Activated T-cell treated with anti-CD3 and anti-CD28 coated beads, Interleukin-2, amount 50 U/mL, for 24 hours (primary cell): ENCODE results near the gene CRACDL.

Source experiments
- DNase-seq: peaks from one replicate; pipeline ENCODE4 v3.0.0-alpha.2; 2020
- H3K27ac Mint-ChIP-seq: 2 replicates; pipeline ENCODE4 v1.8.0; 2020; ENCODE audit warnings: mild to moderate bottlenecking, mixed read lengths
- H3K27me3 Mint-ChIP-seq: 2 replicates; pipeline ENCODE4 v1.8.0; 2020; ENCODE audit warnings: mixed read lengths
- H3K36me3 Mint-ChIP-seq: 2 replicates; pipeline ENCODE4 v1.8.0; 2020; ENCODE audit warnings: low read depth, mixed read lengths
- H3K4me1 Mint-ChIP-seq: 2 replicates; pipeline ENCODE4 v1.8.0; 2020; ENCODE audit warnings: low read depth, mixed read lengths
- H3K4me3 Mint-ChIP-seq: 2 replicates; pipeline ENCODE4 v1.8.0; 2020; ENCODE audit warnings: mild to moderate bottlenecking, moderate library complexity, mixed read lengths
- H3K9me3 Mint-ChIP-seq: 2 replicates; pipeline ENCODE4 v1.8.0; 2020; ENCODE audit warnings: mixed read lengths

CRACDL gene

DNA sequence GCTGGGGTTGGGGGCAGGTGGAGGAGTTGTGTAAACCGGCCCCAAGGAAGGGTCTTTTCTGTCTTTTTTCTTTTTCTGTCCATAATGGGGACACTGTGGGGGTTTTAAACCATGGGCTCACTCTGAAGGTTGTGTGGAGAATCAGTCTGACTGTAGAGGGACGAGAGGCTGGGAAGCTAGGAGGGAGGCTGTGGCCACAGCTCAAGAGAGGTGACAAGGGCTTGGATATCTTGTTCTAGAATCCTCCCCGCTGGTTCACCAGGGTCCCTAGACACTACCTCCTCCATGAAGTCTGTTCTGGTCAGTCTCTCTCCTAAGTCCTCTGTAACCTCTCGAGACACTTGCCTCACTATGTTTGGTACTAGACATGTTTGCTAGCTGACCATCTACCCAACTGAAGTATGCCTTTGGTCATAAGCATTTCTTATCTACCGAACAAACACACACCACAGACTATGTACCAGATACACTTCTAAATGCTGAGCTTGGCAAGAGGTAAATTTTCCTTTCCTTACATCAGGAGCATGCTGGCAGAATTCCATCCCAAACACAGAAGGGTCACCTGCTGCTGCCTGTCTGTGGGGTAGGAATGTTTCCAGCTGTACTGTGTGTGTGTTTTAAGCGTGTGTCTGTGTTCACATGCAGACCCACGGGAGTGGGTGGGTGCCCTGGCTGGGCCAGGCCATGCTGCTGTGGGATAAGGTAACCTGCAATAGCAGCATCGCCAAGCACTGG, 135.5 kb downstream of the CRACDL start:
- Mint-ChIP-seq H3K4me1 (peaks cover 4% of the 10 kb centered on the region), H3K9me3 (no peaks in the 10 kb centered on the region), H3K27me3 (no peaks in the 10 kb centered on the region), H3K4me3 (no peak overlapping the region), H3K27ac (no peak overlapping the region), H3K36me3 (no peaks in the 10 kb centered on the region)
- no peak for DNase-seq

DNA sequence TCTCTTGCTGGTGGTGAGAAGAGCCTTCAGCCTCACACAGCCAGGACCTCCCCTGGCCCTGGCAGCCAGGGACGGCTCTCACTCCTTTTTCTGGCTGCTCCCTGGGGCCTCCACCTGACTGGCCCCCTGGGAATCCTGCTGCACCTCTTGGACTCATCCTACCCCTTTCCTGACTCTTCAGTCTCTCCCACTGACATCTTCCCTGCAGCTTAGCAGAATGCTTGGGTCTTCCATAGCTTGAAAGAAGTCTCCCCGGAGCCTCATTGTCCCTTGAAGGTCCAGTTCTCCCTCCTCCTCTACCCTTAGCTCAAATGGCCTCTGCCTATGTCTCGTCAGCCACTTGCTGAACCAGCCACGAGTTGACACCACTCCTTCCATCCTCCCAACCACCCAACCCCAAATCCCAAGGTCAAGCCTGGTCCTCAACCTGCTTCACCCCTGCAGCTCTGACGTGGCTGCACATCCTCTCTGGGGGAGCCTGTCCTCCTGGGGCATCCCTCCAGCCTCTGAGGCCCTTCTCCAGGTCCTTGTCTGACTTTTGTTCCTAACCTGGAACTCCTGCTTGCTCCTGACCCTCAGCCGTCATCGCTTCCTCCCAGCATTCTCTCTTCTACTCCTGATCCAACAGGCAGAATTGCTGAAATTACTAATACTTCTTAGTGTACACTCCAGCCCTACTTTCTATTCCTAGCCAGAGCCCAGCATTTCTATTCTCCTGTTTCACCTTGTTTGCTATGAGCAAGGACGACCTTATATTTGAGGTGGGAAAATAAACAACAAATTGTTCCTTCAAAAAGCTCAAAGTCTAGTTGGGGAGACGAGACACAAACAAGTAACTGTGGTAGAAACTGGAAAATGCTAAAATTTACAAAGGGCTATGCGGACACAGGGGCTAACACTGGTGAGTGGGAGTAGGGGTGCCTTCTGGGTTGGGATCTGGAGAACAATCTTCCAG, 136.4 kb downstream of the CRACDL start:
- peaks cover 4% of the 10 kb centered on the region for H3K4me1 Mint-ChIP-seq
- H3K27me3 Mint-ChIP-seq, result no peaks in the 10 kb centered on the region
- no peaks in the 10 kb centered on the region for H3K9me3 Mint-ChIP-seq
- no peak overlapping the region for H3K27ac Mint-ChIP-seq
- no peak for DNase-seq
- no peaks in the 10 kb centered on the region for H3K36me3 Mint-ChIP-seq
- H3K4me3 Mint-ChIP-seq, result no peak overlapping the region

DNA sequence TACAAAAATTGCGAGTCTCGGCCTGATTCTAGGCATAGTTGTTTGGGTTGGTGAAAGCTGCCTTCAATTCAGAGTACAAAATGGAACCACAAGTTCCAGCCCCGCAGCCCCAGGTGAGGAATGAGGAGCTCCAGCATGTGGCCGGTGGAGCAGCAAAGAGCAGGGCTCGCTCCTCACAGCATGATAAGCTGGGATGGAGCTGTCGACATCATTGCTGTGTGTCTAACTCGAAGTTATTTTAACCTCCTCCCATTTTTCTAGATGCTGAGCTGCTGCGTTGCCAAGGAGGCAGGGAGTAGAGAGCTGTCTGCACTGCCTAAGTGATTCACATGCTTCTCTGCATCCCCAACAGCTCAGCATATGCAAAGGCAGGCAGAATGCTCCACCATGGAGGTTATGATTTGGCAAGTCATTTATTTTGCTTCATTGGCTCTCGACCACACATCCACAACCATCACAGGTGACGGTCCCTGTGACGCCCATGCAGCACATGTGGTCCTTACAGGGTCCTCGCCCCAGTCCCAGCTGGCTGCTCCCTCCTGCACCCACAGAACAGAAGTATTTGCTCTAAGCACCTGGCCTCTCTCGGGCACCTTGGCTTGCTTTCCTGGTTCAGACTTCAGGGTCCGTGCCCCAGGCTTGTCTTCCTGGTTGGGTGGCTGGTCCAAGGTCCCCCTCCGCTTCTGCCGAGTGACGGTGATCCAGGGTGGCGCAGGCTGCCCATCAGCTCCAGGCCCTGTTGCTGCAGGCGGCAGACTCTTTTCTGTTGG, 139.1 kb downstream of the CRACDL start:
- no peaks in the 10 kb centered on the region for H3K9me3 Mint-ChIP-seq
- DNase-seq, result no peak
- H3K4me3 Mint-ChIP-seq, result no peak overlapping the region
- H3K36me3 Mint-ChIP-seq, result no peaks in the 10 kb centered on the region
- H3K4me1 Mint-ChIP-seq, result peaks cover 4% of the 10 kb centered on the region
- H3K27me3 Mint-ChIP-seq, result no peaks in the 10 kb centered on the region
- no peak overlapping the region for H3K27ac Mint-ChIP-seq

DNA sequence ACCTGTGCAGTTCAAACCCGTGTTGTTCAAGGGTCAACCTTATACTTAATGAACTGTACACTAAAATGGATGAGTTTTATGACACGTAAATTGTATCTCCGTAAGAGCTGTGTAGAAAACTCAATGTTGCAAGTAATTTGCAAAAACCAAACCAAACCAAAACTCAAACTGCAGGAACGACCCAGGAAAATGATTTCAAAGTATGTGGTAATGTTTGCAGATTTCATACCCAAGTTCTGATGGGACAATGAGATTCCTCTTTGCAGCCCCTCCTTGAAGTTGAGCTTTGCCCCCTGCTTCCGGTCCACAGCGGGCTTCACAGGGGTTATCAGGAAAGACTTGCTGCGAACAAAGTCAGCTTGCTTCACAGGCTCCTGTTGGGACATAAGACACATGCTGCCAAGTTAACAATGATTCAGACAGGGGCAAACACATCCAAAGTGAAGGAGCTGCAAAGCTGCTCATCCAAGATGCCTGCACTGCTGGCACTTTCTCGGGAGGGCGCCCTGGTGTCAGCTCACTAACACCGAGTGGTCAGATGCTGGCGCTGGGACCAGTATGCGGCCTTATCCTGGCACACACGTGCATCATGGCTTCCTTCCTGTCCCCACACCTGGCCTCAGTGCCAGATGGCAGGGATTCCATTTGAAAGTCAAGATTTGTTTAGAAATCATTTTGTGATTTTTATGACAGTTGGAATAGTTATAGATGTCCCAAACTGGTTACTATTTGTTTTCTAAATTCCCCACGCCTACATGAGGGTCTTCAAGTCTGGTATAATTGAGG, 139.9 kb downstream of the CRACDL start:
- no peaks in the 10 kb centered on the region for H3K36me3 Mint-ChIP-seq
- H3K27me3 Mint-ChIP-seq, result no peaks in the 10 kb centered on the region

DNA sequence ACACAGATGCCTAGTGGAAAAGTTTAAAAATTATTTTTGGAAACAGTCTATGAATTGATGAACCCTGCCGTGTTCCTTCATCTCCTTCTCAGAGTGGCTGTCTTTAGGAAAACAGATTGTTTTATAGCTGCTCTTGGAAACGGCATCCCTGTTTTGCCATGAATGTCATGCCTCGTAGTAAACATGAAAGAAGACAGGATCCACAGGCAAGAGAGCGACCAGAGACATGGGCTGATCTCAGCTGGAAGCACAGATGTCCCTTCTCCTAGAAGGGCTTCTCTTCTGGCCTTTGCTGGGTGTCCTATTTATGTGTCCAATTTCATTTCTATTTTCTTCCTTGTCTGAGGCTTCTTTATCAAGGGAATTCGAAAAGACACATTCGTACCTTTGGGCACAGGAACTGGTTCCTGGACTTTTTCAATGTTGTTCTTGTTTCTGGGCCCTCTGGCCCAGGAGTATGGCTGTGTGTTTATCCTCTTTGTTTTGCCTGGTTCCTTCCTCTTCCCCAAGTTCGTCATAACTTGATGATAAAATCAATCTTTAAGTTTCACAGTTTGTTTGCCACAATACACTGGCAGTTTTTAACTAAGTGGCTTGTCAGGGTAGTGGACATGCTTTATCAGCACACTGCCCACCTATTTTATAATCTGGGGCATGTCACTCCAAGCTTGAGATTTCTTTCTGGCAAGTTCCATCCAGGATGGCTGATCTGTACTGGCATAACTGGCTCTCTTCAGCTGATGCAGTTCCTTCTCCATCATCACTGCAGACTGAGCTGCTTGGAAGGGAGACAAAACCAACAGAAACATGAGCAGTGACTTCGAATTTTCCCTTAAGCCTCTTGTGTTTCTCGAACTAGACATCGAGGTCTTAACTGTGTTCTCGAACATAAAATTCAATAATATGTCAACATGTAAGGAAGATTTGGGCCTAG, 141.9 kb downstream of the CRACDL start:
- Mint-ChIP-seq H3K27ac (no peak overlapping the region), H3K27me3 (no peaks in the 10 kb centered on the region), H3K9me3 (no peaks in the 10 kb centered on the region), H3K4me1 (no peaks in the 10 kb centered on the region), H3K36me3 (no peaks in the 10 kb centered on the region), H3K4me3 (no peak overlapping the region)
- no peak for DNase-seq

More for the DNA sequence above, 139.9 kb downstream of the CRACDL start:
- Mint-ChIP-seq H3K9me3 (no peaks in the 10 kb centered on the region), H3K4me3 (no peak overlapping the region), H3K27ac (no peak overlapping the region), H3K4me1 (no peaks in the 10 kb centered on the region)
- DNase-seq, result no peak

DNA sequence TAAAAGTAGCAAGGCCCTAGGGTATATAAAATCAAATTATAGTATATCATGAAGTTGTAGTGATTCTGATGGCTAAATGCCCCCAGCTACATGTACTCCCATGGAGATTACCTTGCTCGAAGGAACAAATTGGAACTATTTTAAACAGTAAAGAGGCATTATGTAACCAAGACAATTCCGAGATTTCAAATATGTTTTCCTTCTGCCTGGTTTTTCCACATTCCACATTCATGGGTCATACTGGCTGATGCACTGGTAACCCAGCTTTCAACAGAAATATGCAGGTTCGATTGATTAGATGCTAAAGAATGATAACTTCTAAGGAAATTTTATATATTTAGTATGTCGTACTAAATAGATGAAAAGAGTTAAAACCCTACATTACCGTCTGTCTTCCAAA, 142.8 kb downstream of the CRACDL start:
- Mint-ChIP-seq H3K4me1 (no peaks in the 10 kb centered on the region), H3K27me3 (no peaks in the 10 kb centered on the region), H3K9me3 (no peaks in the 10 kb centered on the region), H3K4me3 (no peak overlapping the region), H3K36me3 (no peaks in the 10 kb centered on the region), H3K27ac (no peak overlapping the region)
- no peak for DNase-seq

DNA sequence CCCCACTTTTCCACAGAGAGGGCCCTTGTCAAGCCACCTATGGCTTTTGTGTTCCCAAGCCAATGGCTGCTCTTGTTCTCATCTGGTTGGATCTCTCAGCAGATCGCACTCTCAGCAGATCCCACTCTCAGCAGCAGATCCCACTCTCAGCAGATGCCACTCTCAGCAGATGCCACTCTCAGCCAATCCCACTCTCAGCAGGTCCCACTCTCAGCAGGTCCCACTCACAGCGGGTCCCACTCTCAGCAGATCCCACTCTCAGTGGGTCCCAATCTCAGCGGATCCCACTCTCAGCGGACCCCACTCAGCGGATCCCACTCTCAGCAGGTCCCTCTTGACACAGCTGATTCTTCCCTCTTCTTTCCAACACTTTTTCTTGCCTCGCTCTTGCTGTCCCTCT, 145.8 kb downstream of the CRACDL start:
- H3K27me3 Mint-ChIP-seq, result no peaks in the 10 kb centered on the region
- H3K4me1 Mint-ChIP-seq, result no peaks in the 10 kb centered on the region
- H3K27ac Mint-ChIP-seq, result no peak overlapping the region
- no peak overlapping the region for H3K4me3 Mint-ChIP-seq
- DNase-seq, result no peak
- H3K9me3 Mint-ChIP-seq, result no peaks in the 10 kb centered on the region
- H3K36me3 Mint-ChIP-seq, result no peaks in the 10 kb centered on the region

DNA sequence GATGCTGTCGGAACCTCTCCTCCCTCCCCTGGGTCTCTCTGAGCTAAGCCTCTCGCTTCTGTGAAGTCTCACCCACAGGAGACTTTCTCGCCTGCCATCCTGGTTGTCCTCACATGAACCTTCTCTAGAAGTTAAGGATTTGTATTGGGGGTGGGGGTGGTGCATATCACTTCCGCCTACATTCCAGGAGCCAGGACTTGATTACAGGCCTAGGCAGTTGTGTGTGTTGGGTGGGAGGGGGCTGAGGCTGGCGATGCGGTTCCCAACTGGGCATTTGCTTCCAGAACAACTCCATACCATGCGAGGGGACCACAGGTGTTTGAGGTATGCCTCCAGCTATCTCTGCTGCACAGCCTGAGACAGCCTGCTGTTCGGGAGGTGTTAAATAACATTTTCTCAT, 148.3 kb downstream of the CRACDL start:
- Mint-ChIP-seq H3K36me3 (no peaks in the 10 kb centered on the region), H3K4me1 (no peaks in the 10 kb centered on the region), H3K4me3 (no peak overlapping the region)

DNA sequence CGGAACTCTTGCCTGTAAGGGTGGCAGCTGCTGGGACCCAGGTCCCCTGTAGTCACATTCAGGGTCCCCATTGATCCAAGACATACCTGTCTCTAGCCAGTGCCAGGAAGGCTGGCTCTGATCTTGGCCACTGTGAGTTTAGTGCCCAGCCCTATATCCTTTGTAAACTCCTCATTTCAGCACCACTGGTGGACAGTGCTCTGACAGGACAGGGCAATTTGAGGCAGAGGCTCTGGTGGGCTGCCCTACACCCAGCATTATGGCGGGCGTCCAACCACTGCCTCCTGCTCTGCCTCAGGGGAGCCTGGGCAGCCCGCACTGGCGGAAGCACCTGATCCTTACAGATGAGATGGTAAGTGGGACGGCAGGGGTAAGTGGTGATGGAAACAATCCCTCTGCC, 149.8 kb downstream of the CRACDL start:
- H3K4me3 Mint-ChIP-seq, result no peak overlapping the region
- no peaks in the 10 kb centered on the region for H3K27me3 Mint-ChIP-seq
- no peaks in the 10 kb centered on the region for H3K36me3 Mint-ChIP-seq
- H3K27ac Mint-ChIP-seq, result no peak overlapping the region
- H3K9me3 Mint-ChIP-seq, result peaks cover 12% of the 10 kb centered on the region
- DNase-seq, result no peak
- H3K4me1 Mint-ChIP-seq, result no peaks in the 10 kb centered on the region

More for the DNA sequence above, 148.3 kb downstream of the CRACDL start:
- Mint-ChIP-seq H3K27ac (no peak overlapping the region), H3K9me3 (no peaks in the 10 kb centered on the region), H3K27me3 (no peaks in the 10 kb centered on the region)
- no peak for DNase-seq

DNA sequence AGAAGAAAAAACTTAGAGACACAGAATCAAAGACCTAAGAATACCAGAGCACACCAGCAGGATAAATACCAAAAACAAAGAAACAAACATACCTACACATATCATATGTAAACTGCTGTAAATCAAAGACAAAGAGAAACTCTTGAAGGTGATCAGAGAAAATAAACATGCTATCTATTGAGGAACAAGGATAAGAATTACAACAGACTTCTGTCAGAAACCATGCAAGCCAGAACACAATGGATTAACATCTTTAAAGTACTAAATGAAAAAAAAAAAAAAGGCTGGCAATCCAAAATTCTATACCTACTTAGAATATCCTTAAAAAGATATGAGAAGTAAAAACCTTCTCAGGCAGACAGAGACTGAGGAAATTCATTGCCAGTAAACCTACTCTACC, 153.5 kb downstream of the CRACDL start:
- Mint-ChIP-seq H3K36me3 (no peaks in the 10 kb centered on the region), H3K27ac (no peak overlapping the region), H3K4me3 (no peak overlapping the region), H3K4me1 (no peaks in the 10 kb centered on the region), H3K9me3 (peaks cover 12% of the 10 kb centered on the region), H3K27me3 (no peaks in the 10 kb centered on the region)
- no peak for DNase-seq

DNA sequence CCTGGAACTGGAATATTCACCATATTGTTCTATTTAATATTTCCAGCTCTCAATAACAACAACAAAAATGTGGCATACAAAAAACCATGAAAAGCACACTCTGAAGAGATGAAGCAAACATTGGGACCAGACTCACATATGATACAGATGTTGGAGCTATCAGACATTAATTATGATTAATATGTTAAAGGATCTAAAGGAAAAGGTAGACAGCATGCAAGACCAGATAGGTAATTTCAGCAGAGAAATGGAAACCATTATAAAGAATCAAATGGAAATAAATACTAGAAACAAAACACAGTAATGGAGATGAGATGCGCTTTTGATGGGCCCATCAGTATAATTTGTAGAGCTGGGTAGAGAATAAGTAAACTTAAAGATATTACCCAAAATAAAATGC, 154.2 kb downstream of the CRACDL start:
- no peak overlapping the region for H3K27ac Mint-ChIP-seq
- no peaks in the 10 kb centered on the region for H3K4me1 Mint-ChIP-seq
- DNase-seq, result no peak
- H3K9me3 Mint-ChIP-seq, result peaks cover 12% of the 10 kb centered on the region
- H3K4me3 Mint-ChIP-seq, result no peak overlapping the region
- H3K36me3 Mint-ChIP-seq, result no peaks in the 10 kb centered on the region
- H3K27me3 Mint-ChIP-seq, result no peaks in the 10 kb centered on the region

DNA sequence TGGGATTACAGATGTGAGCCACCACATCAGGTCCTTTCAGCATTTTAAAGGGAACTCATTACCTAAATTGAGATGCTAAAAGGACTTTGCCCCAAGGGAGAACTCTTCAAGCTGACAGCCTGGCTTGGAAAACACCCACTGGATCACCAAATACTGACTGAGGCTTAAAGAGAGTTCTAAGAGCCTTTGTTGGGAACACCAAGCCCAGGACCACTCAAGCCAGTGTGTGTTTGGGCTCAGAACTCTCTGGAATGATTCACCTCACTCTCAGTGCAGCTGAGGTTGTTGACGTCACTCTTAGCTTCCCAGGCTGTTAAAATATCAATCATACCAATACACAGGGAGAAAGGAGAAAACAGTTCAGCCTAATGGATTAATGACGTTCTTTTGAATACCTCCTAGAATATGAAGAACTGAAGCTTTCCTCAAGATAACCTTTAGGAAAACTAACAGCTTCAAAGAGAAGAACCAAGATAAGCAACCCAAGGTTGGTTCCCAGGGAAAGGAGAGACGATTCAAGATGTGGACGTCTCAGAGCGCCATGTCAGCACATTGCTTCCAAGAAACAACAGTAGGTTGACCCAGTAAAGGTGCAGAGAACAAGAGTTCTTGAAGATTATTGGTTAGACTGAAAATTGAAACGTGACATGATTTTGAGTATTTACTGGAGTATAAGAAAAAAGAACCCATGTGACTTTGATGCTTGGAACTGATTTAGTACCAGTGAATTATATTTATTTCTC, 157.1 kb downstream of the CRACDL start:
- H3K27me3 Mint-ChIP-seq, result no peaks in the 10 kb centered on the region
- DNase-seq, result no peak
- peaks cover 7% of the 10 kb centered on the region for H3K4me1 Mint-ChIP-seq
- no peaks in the 10 kb centered on the region for H3K36me3 Mint-ChIP-seq
- H3K27ac Mint-ChIP-seq, result no peak overlapping the region
- peaks cover 12% of the 10 kb centered on the region for H3K9me3 Mint-ChIP-seq
- H3K4me3 Mint-ChIP-seq, result no peak overlapping the region

DNA sequence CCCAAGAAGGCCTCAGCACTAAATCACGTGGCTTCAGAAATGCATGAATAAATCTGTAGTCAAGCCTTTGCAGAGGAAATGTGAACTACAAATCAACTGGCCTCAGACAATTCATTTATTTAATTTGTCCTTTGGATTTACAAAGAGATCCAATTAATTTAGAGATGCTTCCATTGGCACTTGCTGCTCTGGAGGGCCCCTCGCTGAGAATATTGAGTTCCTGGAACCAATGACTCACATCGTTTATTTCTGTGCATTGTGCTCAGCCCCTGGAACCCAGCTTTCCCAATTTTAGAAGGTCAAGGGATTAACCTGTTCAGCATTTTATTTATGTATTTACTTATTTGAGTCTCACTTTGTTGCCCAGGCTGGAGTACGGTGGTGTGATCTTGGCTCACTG, 157.9 kb downstream of the CRACDL start:
- Mint-ChIP-seq H3K27ac (no peak overlapping the region), H3K9me3 (peaks cover 12% of the 10 kb centered on the region), H3K36me3 (no peaks in the 10 kb centered on the region), H3K27me3 (no peaks in the 10 kb centered on the region), H3K4me1 (peaks cover 15% of the 10 kb centered on the region), H3K4me3 (no peak overlapping the region)
- DNase-seq, result no peak
